Muscle layer of colon (tissue), 2 donors: ENCODE data around the gene SAMD8.
A peak's percentile ranks its signal among the peaks of the same experiment; 100 is the strongest.
"Not testable (repeated sequence)": the region's sequence is repeated elsewhere in the genome, so short reads cannot be mapped to it uniquely, and the experiment has no call there.

Experiments
- H3K27ac ChIP-seq: one replicate; pipeline ENCODE4 v1.7.0; 2013; ENCODE audit warnings: low read depth, mild to moderate bottlenecking, low read length, moderate library complexity
- H3K27me3 ChIP-seq, 2 donors: one replicate each; pipeline ENCODE4 v1.7.0; 2013; ENCODE audit warnings: low read length in 2 of 2, mild to moderate bottlenecking in 2 of 2; ENCODE audit not compliant: insufficient read depth in 2 of 2, control insufficient read depth in 1 of 2
- H3K36me3 ChIP-seq: one replicate; pipeline ENCODE4 v1.7.0; 2013; ENCODE audit warnings: mild to moderate bottlenecking, low read length; ENCODE audit not compliant: insufficient read depth
- H3K4me1 ChIP-seq: one replicate; pipeline ENCODE4 v1.7.0; 2013; ENCODE audit warnings: mild to moderate bottlenecking, low read length; ENCODE audit not compliant: insufficient read depth
- H3K4me3 ChIP-seq, 2 donors: one replicate each; pipeline ENCODE4 v1.7.0; 2013; ENCODE audit warnings: low read length in 2 of 2, low read depth in 1 of 2, mild to moderate bottlenecking in 1 of 2, moderate library complexity in 1 of 2
- H3K9ac ChIP-seq: one replicate; pipeline ENCODE4 v1.7.0; 2013; ENCODE audit warnings: low read length
- H3K9me3 ChIP-seq: one replicate; pipeline ENCODE4 v1.7.0; 2013; ENCODE audit warnings: mild to moderate bottlenecking, low read length
- donor health status: abdominal sarcoma.
- donor health status: Adenocarcinoma of cecum.

The SAMD8 gene

GRCh38 chr10:75189266-75190096, 78.0 kb downstream of the SAMD8 start:
- Histone ChIP-seq H3K4me1 (peaks cover 9% of the 10 kb centered on the region), H3K9me3 (no peaks in the 10 kb centered on the region), H3K9ac (no peak overlapping the region), H3K36me3 (no peaks in the 10 kb centered on the region), H3K27me3 (no peaks in the 10 kb centered on the region), H3K27ac (no peak overlapping the region), H3K4me3 (no peak overlapping the region)

- Histone ChIP-seq H3K9ac (no peak overlapping the region), H3K27ac (peak overlapping the region; percentile 5), H3K27me3 (no peaks in the 10 kb centered on the region), H3K4me3 (peak overlapping the region in 1 of 2 donors; percentile 12), H3K36me3 (no peaks in the 10 kb centered on the region), H3K9me3 (no peaks in the 10 kb centered on the region), H3K4me1 (peaks cover 9% of the 10 kb centered on the region)
Observed at GRCh38 chr10:75191821-75192568, 80.5 kb downstream of the SAMD8 start.

GRCh38 chr10:75194625-75195024, 83.2 kb downstream of the SAMD8 start:
- H3K9ac ChIP-seq, H3K27me3 ChIP-seq, H3K9me3 ChIP-seq, H3K36me3 ChIP-seq, H3K4me3 ChIP-seq, H3K4me1 ChIP-seq: not testable (repeated sequence)
- H3K27ac ChIP-seq = peak overlapping the region; percentile 78

GRCh38 chr10:75195035-75195763, 83.7 kb downstream of the SAMD8 start:
- H3K27me3 ChIP-seq = no peaks in the 10 kb centered on the region
- H3K4me1 ChIP-seq = peaks cover 9% of the 10 kb centered on the region
- no peaks in the 10 kb centered on the region for H3K36me3 ChIP-seq
- no peaks in the 10 kb centered on the region for H3K9me3 ChIP-seq
- H3K27ac ChIP-seq = peak overlapping the region; percentile 78
- no peak overlapping the region for H3K9ac ChIP-seq
- H3K4me3 ChIP-seq = no peak overlapping the region

- Histone ChIP-seq H3K9me3 (no peaks in the 10 kb centered on the region), H3K9ac (no peak overlapping the region), H3K36me3 (no peaks in the 10 kb centered on the region), H3K27me3 (no peaks in the 10 kb centered on the region), H3K4me3 (no peak overlapping the region), H3K4me1 (peaks cover 10% of the 10 kb centered on the region), H3K27ac (no peak overlapping the region)
Observed at GRCh38 chr10:75197066-75197465, 85.6 kb downstream of the SAMD8 start.

- Histone ChIP-seq H3K27me3 (no peaks in the 10 kb centered on the region), H3K27ac (no peak overlapping the region), H3K36me3 (no peaks in the 10 kb centered on the region), H3K9me3 (no peaks in the 10 kb centered on the region), H3K4me1 (peaks cover 15% of the 10 kb centered on the region), H3K4me3 (no peak overlapping the region), H3K9ac (no peak overlapping the region)
Observed at GRCh38 chr10:75197906-75198305, 86.5 kb downstream of the SAMD8 start.

GRCh38 chr10:75199949-75200348, 88.5 kb downstream of the SAMD8 start:
- H3K4me1 ChIP-seq = peaks cover 19% of the 10 kb centered on the region
- not testable (repeated sequence) for H3K9me3 ChIP-seq, H3K27ac ChIP-seq, H3K27me3 ChIP-seq, H3K4me3 ChIP-seq, H3K9ac ChIP-seq, H3K36me3 ChIP-seq

GRCh38 chr10:75201793-75202307, 90.4 kb downstream of the SAMD8 start:
- Histone ChIP-seq H3K9ac (no peak overlapping the region), H3K27ac (no peak overlapping the region)

GRCh38 chr10:75202321-75203045, 91.0 kb downstream of the SAMD8 start:
- no peaks in the 10 kb centered on the region for H3K36me3 ChIP-seq
- H3K27ac ChIP-seq = peak overlapping the region; percentile 41
- no peak overlapping the region for H3K9ac ChIP-seq

More at GRCh38 chr10:75201793-75202307, 90.4 kb downstream of the SAMD8 start:
- Histone ChIP-seq H3K27me3 (no peaks in the 10 kb centered on the region), H3K4me1 (peaks cover 19% of the 10 kb centered on the region), H3K9me3 (no peaks in the 10 kb centered on the region), H3K4me3 (no peak overlapping the region), H3K36me3 (no peaks in the 10 kb centered on the region)

GRCh38 chr10:75203046-75203620, 91.7 kb downstream of the SAMD8 start:
- peaks cover 26% of the 10 kb centered on the region for H3K4me1 ChIP-seq
- H3K27ac ChIP-seq = not testable (repeated sequence)

More at GRCh38 chr10:75202321-75203045, 91.0 kb downstream of the SAMD8 start:
- Histone ChIP-seq H3K4me3 (no peak overlapping the region), H3K27me3 (no peaks in the 10 kb centered on the region), H3K9me3 (no peaks in the 10 kb centered on the region), H3K4me1 (peaks cover 20% of the 10 kb centered on the region)

More at GRCh38 chr10:75203046-75203620, 91.7 kb downstream of the SAMD8 start:
- H3K4me3 ChIP-seq, H3K9me3 ChIP-seq, H3K27me3 ChIP-seq, H3K9ac ChIP-seq, H3K36me3 ChIP-seq: not testable (repeated sequence)
